HG02840 (cell line): ENCODE results near the gene NDC1.
"Not testable (repeated sequence)": the region's sequence is repeated elsewhere in the genome, so short reads cannot be mapped to it uniquely, and the experiment has no call there.

Source experiments
- ATAC-seq: cut with Tn5 transposase; IDR thresholded peaks from one replicate; pipeline ENCODE4 v1.9.1; 2021; ENCODE audit warnings: mild to moderate bottlenecking, moderate library complexity, moderate number of reproducible peaks; ENCODE audit not compliant: unreplicated experiment, low FRiP score

Gene NDC1, protein sequence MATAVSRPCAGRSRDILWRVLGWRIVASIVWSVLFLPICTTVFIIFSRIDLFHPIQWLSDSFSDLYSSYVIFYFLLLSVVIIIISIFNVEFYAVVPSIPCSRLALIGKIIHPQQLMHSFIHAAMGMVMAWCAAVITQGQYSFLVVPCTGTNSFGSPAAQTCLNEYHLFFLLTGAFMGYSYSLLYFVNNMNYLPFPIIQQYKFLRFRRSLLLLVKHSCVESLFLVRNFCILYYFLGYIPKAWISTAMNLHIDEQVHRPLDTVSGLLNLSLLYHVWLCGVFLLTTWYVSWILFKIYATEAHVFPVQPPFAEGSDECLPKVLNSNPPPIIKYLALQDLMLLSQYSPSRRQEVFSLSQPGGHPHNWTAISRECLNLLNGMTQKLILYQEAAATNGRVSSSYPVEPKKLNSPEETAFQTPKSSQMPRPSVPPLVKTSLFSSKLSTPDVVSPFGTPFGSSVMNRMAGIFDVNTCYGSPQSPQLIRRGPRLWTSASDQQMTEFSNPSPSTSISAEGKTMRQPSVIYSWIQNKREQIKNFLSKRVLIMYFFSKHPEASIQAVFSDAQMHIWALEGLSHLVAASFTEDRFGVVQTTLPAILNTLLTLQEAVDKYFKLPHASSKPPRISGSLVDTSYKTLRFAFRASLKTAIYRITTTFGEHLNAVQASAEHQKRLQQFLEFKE

DNA sequence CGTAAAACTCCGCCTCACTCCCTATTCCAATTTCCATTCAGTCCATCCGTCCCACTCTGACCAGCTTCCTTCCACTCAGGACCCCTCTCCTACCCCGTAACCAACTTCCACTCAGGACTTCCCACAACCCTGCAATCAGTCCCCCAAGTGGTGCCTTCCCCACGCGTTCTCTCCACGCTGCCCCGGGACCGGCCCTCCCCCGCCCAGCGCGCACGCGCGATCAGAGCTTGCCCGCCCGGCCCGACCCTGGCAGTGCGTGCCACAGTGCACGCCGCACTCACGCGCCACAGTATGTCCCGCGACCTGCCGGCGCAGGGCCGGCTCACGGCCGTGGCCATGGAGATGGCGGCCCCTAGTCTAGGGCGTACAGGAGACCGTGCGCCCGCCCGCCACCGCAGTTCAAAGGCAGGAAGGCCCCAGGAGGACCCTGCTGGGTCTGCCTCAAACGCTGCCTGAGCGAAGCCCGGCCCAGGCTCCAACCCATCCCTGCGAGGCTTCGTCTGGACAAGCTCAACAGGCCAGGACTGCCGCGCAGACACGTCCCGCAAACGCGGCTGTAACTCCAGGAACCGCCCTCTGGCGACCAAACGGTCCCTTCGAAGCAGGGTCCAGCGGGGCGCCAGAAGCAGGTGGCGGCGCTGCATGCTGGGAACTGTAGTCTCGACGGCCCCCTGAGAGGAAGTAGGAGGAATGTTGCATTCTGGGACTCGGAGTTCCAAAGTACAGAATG lies at the start of gene NDC1:
TSS of gene NDC1 (minus strand) at position 373 of the 730 bp plus-strand sequence. CDS start at position 338, 35 bp downstream.
- ATAC-seq: peak; percentile 86

DNA sequence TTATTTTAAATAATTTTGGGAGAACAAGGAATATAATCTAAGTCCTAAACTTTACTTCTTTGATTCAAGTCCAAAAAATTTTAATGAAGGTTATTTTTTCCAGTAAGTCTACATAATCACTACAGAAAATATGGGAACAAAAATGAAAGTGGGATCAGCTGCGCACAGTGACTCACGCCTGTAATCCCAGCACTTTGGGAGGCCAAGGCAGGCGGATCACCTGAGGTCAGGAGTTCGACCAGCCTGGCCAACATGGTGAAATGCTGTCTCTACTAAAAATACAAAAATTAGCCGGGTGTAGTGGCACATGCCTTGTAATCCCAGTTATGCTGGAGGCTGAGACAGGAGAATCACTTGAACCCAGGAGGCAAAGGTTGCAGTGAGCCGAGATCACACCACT lies 45.5 kb upstream of the NDC1 start:
- ATAC-seq: not testable (repeated sequence)

DNA sequence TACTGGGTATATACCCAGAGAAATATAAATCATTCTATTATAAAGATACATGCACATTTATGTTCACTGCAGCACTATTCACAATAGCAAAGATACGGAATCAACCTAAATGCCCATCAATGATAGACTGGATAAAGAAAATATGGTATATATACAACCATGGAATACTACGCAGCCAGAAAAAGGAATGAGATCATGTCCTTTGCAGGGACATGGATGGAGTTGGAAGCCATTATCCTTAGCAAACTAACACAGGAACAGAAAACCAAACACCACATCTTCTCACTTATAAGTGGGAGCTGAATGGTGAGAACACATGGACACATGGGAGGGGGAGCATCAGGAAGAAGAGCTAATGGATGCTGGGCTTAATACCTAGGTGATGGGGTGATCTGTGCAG lies 43.8 kb upstream of the NDC1 start:
- ATAC-seq: not testable (repeated sequence)

GRCh38 chr1:53878492-53879105 lies 40.5 kb upstream of the NDC1 start:
- ATAC-seq: no peak

GRCh38 chr1:53875150-53875549 lies 37.1 kb upstream of the NDC1 start:
- not testable (repeated sequence) for ATAC-seq

DNA sequence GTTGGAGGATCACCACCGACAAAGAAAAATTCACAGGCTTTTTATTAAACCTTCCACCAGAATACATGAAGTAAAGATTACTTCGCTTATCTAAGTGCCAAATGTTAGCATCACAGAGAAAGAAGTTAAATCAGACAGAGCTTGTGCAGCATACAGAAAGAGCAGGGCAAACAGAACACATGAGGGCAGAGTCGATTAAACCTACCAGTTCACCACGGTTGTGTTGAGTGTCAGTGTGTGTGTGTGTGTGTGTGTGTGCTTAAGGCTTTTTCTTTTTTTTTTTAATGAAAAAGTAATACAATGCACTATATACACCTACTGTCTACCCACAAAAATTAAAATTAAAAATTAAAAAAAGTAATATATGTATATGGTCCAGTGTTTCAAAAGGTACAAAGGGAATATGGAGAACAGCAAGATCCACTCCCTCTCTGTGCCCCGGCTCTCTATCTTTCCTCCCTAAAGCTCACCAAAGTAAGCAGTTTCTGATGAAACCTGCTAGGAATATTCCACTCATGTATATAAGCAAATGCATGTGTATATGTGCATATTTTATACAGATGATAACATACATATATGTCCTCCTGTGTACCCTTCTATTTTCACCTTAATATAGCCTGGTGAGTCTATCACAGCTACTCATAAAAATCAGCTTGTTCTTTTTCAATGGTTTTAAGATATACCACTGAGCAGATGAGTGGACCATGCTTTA lies 33.8 kb upstream of the NDC1 start:
- ATAC-seq: no peak

- no peak for ATAC-seq
These were observed 33.1 kb upstream of the NDC1 start for GRCh38 chr1:53871221-53871620.

- ATAC-seq: no peak
These were observed 31.5 kb upstream of the NDC1 start for GRCh38 chr1:53869454-53870117.

DNA sequence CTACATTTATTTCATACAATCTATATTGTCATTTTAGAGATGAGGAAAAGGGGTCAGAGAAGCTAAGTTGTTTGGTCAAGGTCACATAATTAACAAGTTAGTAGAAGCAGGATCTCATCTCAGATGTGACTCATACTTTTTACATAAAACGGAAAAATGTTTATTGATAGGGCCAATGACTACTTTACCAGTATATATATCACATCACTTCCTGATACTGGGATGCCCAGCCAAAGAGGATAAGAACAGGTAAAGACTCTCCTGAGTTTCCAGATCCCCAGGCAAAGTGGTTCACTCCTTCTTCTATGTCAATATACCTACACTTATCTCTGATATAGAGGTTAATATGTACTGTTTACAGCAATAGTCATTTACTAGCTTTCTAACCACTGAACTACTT lies 30.5 kb upstream of the NDC1 start:
- no peak for ATAC-seq

- ATAC-seq: no peak
These were observed 24.4 kb upstream of the NDC1 start for GRCh38 chr1:53862507-53862906.

DNA sequence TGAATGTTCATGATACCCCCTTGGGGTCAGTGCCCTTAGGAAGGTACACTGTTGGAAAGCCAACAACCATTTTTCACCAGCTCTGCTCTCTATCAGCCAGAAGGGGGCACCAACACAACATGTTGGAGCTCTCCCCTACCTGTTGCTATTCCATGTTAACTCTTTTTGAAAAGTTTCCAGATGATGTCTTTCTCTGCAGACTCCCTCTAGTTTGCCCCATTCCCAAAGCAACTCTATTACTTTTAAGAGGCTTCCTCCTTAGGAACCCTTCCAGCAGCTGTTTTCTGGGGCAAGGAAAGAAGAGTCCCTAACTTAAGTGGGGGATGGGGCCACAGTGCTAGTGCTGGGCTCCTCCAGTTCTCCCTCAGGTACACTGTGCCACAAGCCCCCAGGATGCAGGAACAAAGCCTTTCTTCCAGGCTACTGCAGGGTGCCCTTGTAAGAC lies 22.9 kb upstream of the NDC1 start:
- no peak for ATAC-seq

- ATAC-seq: no peak
These were observed 13.6 kb upstream of the NDC1 start for GRCh38 chr1:53851571-53852285.

- ATAC-seq: no peak
These were observed 12.1 kb upstream of the NDC1 start for GRCh38 chr1:53850082-53850673.

GRCh38 chr1:53847980-53848379 lies 9.9 kb upstream of the NDC1 start:
- no peak for ATAC-seq

- ATAC-seq: no peak
These were observed 4.3 kb upstream of the NDC1 start for GRCh38 chr1:53842347-53842746.

DNA sequence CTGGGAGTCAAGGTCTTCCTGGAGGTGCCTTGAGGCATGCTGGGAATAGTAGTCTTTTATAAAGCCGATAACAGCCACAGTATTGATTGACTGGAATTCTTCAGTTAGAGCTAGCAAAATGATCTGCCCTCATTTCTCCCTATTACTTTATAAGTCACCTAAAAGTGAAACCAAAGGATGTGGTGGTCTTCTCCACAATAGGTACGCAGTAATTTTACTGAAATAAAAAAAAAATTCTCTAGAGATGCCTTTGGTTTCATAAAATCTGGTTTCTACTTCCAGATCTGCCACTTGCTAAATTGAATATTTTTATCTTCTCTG lies 518 bp upstream of the NDC1 start:
- no peak for ATAC-seq

DNA sequence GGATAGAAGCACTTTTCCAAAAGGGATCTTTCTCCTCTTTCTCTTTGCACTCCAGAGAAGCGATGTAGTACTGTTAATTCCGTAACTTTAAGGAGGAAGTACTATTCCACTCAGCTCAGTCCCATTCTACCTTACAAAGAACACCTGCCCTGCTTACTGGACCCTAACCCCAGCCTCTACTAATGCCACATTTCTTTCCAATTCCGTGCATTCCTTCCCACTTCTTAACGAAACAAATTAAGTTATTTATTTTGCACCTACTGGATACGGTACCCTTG lies 511 bp downstream of the NDC1 start:
- no peak for ATAC-seq

- ATAC-seq: no peak
These were observed 2.6 kb downstream of the NDC1 start for GRCh38 chr1:53835491-53835890.

- ATAC-seq: no peak
These were observed 3.3 kb downstream of the NDC1 start for GRCh38 chr1:53834776-53835175.
